Measurements from ENCODE around the gene RNU6-9.
A peak's percentile ranks its signal among the peaks of the same experiment; 100 is the strongest.
"Not testable (repeated sequence)": the region's sequence is repeated elsewhere in the genome, so short reads cannot be mapped to it uniquely, and the experiment has no call there.

RNU6-9 gene

GRCh38 chr19:869245-870177 is 23.8 kb upstream of the RNU6-9 start:
- no peaks in the 10 kb centered on the region for H3K27me3 Mint-ChIP-seq (ENCODE audit: low read depth)
- H3K27ac Mint-ChIP-seq = no peak overlapping the region

GRCh38 chr19:870314-870713 is 23.0 kb upstream of the RNU6-9 start:
- peak overlapping the region; percentile 60 for H3K27ac Mint-ChIP-seq
- H3K27me3 Mint-ChIP-seq (ENCODE audit: low read depth) = no peaks in the 10 kb centered on the region
- H3K4me3 Mint-ChIP-seq = no peak overlapping the region
- H3K9me3 Mint-ChIP-seq = no peaks in the 10 kb centered on the region
- H3K36me3 Mint-ChIP-seq (ENCODE audit: low read depth) = peaks cover 15% of the 10 kb centered on the region
- peaks cover 5% of the 10 kb centered on the region for H3K4me1 Mint-ChIP-seq (ENCODE audit: low read depth)

More at GRCh38 chr19:869245-870177, 23.8 kb upstream of the RNU6-9 start:
- H3K4me1 Mint-ChIP-seq (ENCODE audit: low read depth) = peaks cover 5% of the 10 kb centered on the region
- H3K9me3 Mint-ChIP-seq = no peaks in the 10 kb centered on the region
- no peak overlapping the region for H3K4me3 Mint-ChIP-seq
- H3K36me3 Mint-ChIP-seq (ENCODE audit: low read depth) = peaks cover 15% of the 10 kb centered on the region

- Mint-ChIP-seq H3K9me3 (no peaks in the 10 kb centered on the region), H3K4me1 (ENCODE audit: low read depth) (peaks cover 5% of the 10 kb centered on the region), H3K36me3 (ENCODE audit: low read depth) (peaks cover 13% of the 10 kb centered on the region), H3K27me3 (ENCODE audit: low read depth) (no peaks in the 10 kb centered on the region), H3K4me3 (no peak overlapping the region), H3K27ac (no peak overlapping the region)
These were observed 22.3 kb upstream of the RNU6-9 start for GRCh38 chr19:870963-871401.

- Mint-ChIP-seq H3K27ac (peak overlapping the region; percentile 86), H3K9me3 (no peaks in the 10 kb centered on the region), H3K4me3 (peak overlapping the region; percentile 77), H3K27me3 (ENCODE audit: low read depth) (no peaks in the 10 kb centered on the region), H3K36me3 (ENCODE audit: low read depth) (peaks cover 14% of the 10 kb centered on the region), H3K4me1 (ENCODE audit: low read depth) (peaks cover 5% of the 10 kb centered on the region)
These were observed 21.6 kb upstream of the RNU6-9 start for GRCh38 chr19:871446-872265.

GRCh38 chr19:872266-872951 is 20.9 kb upstream of the RNU6-9 start:
- H3K9me3 Mint-ChIP-seq = no peaks in the 10 kb centered on the region
- H3K4me1 Mint-ChIP-seq (ENCODE audit: low read depth) = peaks cover 5% of the 10 kb centered on the region
- H3K4me3 Mint-ChIP-seq = peak overlapping the region; percentile 77
- no peaks in the 10 kb centered on the region for H3K27me3 Mint-ChIP-seq (ENCODE audit: low read depth)
- H3K27ac Mint-ChIP-seq = peak overlapping the region; percentile 86
- peaks cover 12% of the 10 kb centered on the region for H3K36me3 Mint-ChIP-seq (ENCODE audit: low read depth)

- Mint-ChIP-seq H3K4me1 (ENCODE audit: low read depth) (peaks cover 5% of the 10 kb centered on the region), H3K9me3 (no peaks in the 10 kb centered on the region), H3K36me3 (ENCODE audit: low read depth) (peaks cover 9% of the 10 kb centered on the region), H3K27me3 (ENCODE audit: low read depth) (no peaks in the 10 kb centered on the region), H3K4me3 (peak overlapping the region; percentile 64), H3K27ac (peak overlapping the region; percentile 83)
These were observed 20.2 kb upstream of the RNU6-9 start for GRCh38 chr19:873084-873483.

GRCh38 chr19:873561-874041 is 19.7 kb upstream of the RNU6-9 start:
- peaks cover 5% of the 10 kb centered on the region for H3K4me1 Mint-ChIP-seq (ENCODE audit: low read depth)
- H3K4me3 Mint-ChIP-seq = no peak overlapping the region
- H3K36me3 Mint-ChIP-seq (ENCODE audit: low read depth) = peaks cover 9% of the 10 kb centered on the region

GRCh38 chr19:875265-875879 is 17.9 kb upstream of the RNU6-9 start:
- Mint-ChIP-seq H3K4me3 (no peak overlapping the region), H3K27ac (no peak overlapping the region), H3K9me3 (no peaks in the 10 kb centered on the region), H3K4me1 (ENCODE audit: low read depth) (peaks cover 5% of the 10 kb centered on the region), H3K36me3 (ENCODE audit: low read depth) (peaks cover 8% of the 10 kb centered on the region), H3K27me3 (ENCODE audit: low read depth) (no peaks in the 10 kb centered on the region)

More at GRCh38 chr19:873561-874041, 19.7 kb upstream of the RNU6-9 start:
- Mint-ChIP-seq H3K27ac (no peak overlapping the region), H3K27me3 (ENCODE audit: low read depth) (no peaks in the 10 kb centered on the region), H3K9me3 (no peaks in the 10 kb centered on the region)

- H3K27ac Mint-ChIP-seq = no peak overlapping the region
- H3K27me3 Mint-ChIP-seq (ENCODE audit: low read depth) = no peaks in the 10 kb centered on the region
These were observed 17.2 kb upstream of the RNU6-9 start for GRCh38 chr19:876089-876488.

GRCh38 chr19:876780-877314 is 16.4 kb upstream of the RNU6-9 start:
- Mint-ChIP-seq H3K9me3 (no peaks in the 10 kb centered on the region), H3K36me3 (ENCODE audit: low read depth) (peaks cover 10% of the 10 kb centered on the region), H3K4me1 (ENCODE audit: low read depth) (peaks cover 3% of the 10 kb centered on the region), H3K27me3 (ENCODE audit: low read depth) (no peaks in the 10 kb centered on the region), H3K4me3 (no peak overlapping the region), H3K27ac (no peak overlapping the region)

More at GRCh38 chr19:876089-876488, 17.2 kb upstream of the RNU6-9 start:
- Mint-ChIP-seq H3K36me3 (ENCODE audit: low read depth) (peaks cover 7% of the 10 kb centered on the region), H3K9me3 (no peaks in the 10 kb centered on the region), H3K4me3 (no peak overlapping the region), H3K4me1 (ENCODE audit: low read depth) (peaks cover 5% of the 10 kb centered on the region)

GRCh38 chr19:877992-878660 is 15.2 kb upstream of the RNU6-9 start:
- not testable (repeated sequence) for H3K4me3 Mint-ChIP-seq; H3K27ac Mint-ChIP-seq; H3K4me1 Mint-ChIP-seq (ENCODE audit: low read depth); H3K9me3 Mint-ChIP-seq; H3K27me3 Mint-ChIP-seq (ENCODE audit: low read depth)
- peaks cover 14% of the 10 kb centered on the region for H3K36me3 Mint-ChIP-seq (ENCODE audit: low read depth)

- not testable (repeated sequence) for H3K4me1 Mint-ChIP-seq (ENCODE audit: low read depth); H3K4me3 Mint-ChIP-seq; H3K9me3 Mint-ChIP-seq; H3K27me3 Mint-ChIP-seq (ENCODE audit: low read depth); H3K27ac Mint-ChIP-seq
- H3K36me3 Mint-ChIP-seq (ENCODE audit: low read depth) = peaks cover 14% of the 10 kb centered on the region
These were observed 14.3 kb upstream of the RNU6-9 start for GRCh38 chr19:878751-879561.
